Testis (tissue), 3 donors: ENCODE results near the gene MRPS27. TPM values are rescaled to one million over a fixed set of nuclear protein-coding genes. Genes with fewer than 3 reads are reported as not detected.

Experiments used
- DNase-seq: peaks from one replicate; pipeline ENCODE4 v3.0.0-alpha.2; 2019
- H3K27ac ChIP-seq, 2 donors: fragments of 200-600 bp; sonication (generic); one replicate each; pipeline ENCODE4 v1.5.1; 2019
- H3K27me3 ChIP-seq: fragments of 200-600 bp; sonication (generic); one replicate; pipeline ENCODE4 v1.5.1; 2019
- H3K36me3 ChIP-seq: fragments of 200-600 bp; sonication (generic); one replicate; pipeline ENCODE4 v1.5.1; 2017; ENCODE audit warnings: low read depth; ENCODE audit errors: missing control alignments
- H3K4me1 ChIP-seq: fragments of 200-600 bp; sonication (generic); one replicate; pipeline ENCODE4 v1.5.1; 2019
- H3K4me3 ChIP-seq, 2 donors: fragments of 200-600 bp; sonication (generic); one replicate each; pipeline ENCODE4 v1.5.1; 2017 to 2019
- H3K9me3 ChIP-seq: fragments of 200-600 bp; sonication (generic); one replicate; pipeline ENCODE4 v1.5.1; 2017
- CTCF ChIP-seq, 3 experiments: fragments of 450-650 bp in 2 of 3; fragments of 200-600 bp in 1 of 3; sonication (generic) in 1 of 3; IDR thresholded peaks; one replicate each; pipeline ENCODE4 v1.5.1; 2016 to 2019; ENCODE audit warnings: antibody characterized with exemption in 3 of 3, mild to moderate bottlenecking in 2 of 3, moderate library complexity in 1 of 3
- POLR2A ChIP-seq: fragments of 450-650 bp; IDR thresholded peaks from one replicate; pipeline ENCODE4 v1.6.1; 2017; ENCODE audit warnings: antibody characterized with exemption, mild to moderate bottlenecking, moderate library complexity
- WGBS, 2 donors: methylation state at CpG; one replicate each; pipeline ENCODE4 v1.1.5; 2018; 5-methylcytosine and 5-hydroxymethylcytosine counted together
- intact Hi-C: fragments of 100-400 bp; cut with DNase I; formaldehyde crosslinking; loops from one replicate; pipeline ENCODE4 v1.15.1; 2023; ENCODE audit warnings: low total_unique reads
- polyA plus RNA-seq: library from polyadenylated mRNA; stranded (reverse); fragments of 350-450 nt; fragmentation: Illumina TruSeq; extraction: RNeasy Lipid Tissue Mini Kit (QIAGEN cat#74804); gene quantifications from one replicate; pipeline ENCODE4 v1.2.3, GENCODE V29; 2014; ENCODE audit warnings: low read depth, low replicate concordance; ENCODE audit not compliant: insufficient read depth
- total RNA-seq, 2 donors: library from RNA; depleted of rRNA; stranded (reverse); fragments of >200 nt; gene quantifications; one replicate each; pipeline ENCODE4 v1.2.3, GENCODE V29; 2016

The MRPS27 gene
- total and polyA plus RNA-seq, 3 donors from 2014 or later, result 35.7 to 42.6 (median 41.6) TPM

DNA sequence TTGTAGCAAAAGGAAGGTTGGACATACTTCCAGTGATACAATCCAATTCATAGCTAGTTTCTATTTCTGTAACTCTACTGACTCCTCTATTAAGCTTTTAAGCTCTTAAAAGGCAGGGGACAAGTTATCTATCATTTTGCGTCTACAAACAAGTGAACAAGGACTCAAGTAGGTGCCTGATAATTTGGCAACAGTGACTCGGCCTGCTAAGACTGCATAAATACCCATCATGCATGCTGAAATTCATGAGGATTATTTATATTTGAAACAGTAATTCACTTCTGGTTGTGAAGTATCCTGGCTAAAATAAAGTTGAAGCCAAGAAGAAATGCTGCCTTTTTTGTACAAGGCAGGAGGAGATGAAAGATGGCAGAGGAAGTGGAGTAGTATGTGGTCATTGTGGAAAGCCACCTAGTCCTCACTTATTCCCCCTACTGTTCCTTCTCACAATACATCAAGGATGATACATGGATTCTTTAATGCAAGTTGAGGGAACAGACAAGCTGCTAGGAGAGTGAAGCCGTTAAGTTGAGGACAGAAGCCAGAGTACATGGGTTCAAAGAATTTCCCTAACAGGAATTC lies 74.0 kb downstream of the MRPS27 start:
- H3K4me1 ChIP-seq, result peaks cover 31% of the 10 kb centered on the region

DNA sequence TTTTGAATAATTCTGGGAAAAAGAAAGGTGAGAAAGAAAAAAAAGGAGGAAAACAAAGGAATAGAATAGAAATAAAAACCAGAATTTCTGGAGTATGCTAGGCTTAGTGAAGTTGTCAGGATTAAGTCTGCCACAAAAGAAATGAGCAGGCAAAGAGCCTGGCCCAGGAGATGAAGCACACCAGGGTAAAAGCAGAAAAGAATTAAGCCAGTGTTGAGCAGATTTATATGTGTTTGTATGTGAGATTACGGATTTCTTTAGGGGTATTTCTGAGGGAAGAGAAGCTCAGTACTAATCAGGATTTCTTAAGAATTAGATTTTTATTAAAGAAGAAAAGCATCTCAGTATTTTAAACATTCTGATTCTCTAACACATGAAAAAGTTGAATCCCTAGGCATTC lies 74.5 kb downstream of the MRPS27 start:
- H3K4me1 ChIP-seq, result peaks cover 31% of the 10 kb centered on the region

More for the DNA sequence above, 74.0 kb downstream of the MRPS27 start:
- Histone ChIP-seq H3K27me3 (no peaks in the 10 kb centered on the region), H3K4me3 (no peak overlapping the region), H3K27ac (peak overlapping the region; percentile 16 to 63), H3K9me3 (no peaks in the 10 kb centered on the region), H3K36me3 (no peaks in the 10 kb centered on the region)
- TF ChIP-seq CTCF (IDR thresholded peaks at IDR 0.05) (no peak), POLR2A (no peak)
- intact Hi-C loops, result no loop called here
- 43 to 45% methylated on average over 3 of the region's 3 CpGs for WGBS, 2 donors
- DNase-seq, result no peak

GRCh38 chr5:72244862-72245371 lies 75.1 kb downstream of the MRPS27 start:
- peaks cover 31% of the 10 kb centered on the region for H3K4me1 ChIP-seq
- DNase-seq, result peak; percentile 62
- peak in 2 of 3 experiments; percentile 9 to 15 for TF ChIP-seq CTCF (IDR thresholded peaks at IDR 0.05)
- TF ChIP-seq POLR2A, result no peak
- intact Hi-C loops, result no loop called here
- H3K36me3 ChIP-seq, result no peaks in the 10 kb centered on the region
- H3K27ac ChIP-seq, result peak overlapping the region; percentile 56 to 63
- no peaks in the 10 kb centered on the region for H3K27me3 ChIP-seq
- 51 to 66% methylated on average over 2 of the region's 2 CpGs for WGBS, 2 donors
- no peaks in the 10 kb centered on the region for H3K9me3 ChIP-seq
- H3K4me3 ChIP-seq, result no peak overlapping the region

More for the DNA sequence above, 74.5 kb downstream of the MRPS27 start:
- Histone ChIP-seq H3K27ac (peak overlapping the region; percentile 15 to 63), H3K27me3 (no peaks in the 10 kb centered on the region), H3K9me3 (no peaks in the 10 kb centered on the region), H3K36me3 (no peaks in the 10 kb centered on the region), H3K4me3 (no peak overlapping the region)
- intact Hi-C loops, result no loop called here
- DNase-seq, result no peak
- WGBS, 2 donors, result 75 to 76% methylated on average over 1 of the region's 1 CpG
- TF ChIP-seq CTCF (IDR thresholded peaks at IDR 0.05) (no peak), POLR2A (no peak)

DNA sequence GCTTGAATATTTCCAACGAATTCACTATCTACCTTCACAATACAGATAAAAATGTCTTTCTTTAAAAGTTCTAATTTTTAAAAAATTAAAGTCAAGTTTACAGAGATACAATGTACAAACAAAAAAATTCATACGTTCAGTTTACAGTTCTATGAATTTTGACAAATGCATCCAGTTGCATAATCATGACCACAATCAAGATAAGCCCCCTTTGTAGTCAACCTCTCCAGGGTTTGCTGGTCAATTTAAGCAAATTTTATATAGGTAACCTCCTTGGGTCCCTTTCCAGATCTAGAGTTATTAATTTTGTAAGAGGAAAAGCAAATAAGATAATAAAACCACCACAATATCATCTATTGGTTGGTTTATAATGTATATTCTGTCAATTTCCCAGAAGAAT lies 76.3 kb downstream of the MRPS27 start:
- 68 to 82% methylated on average over 2 of the region's 2 CpGs for WGBS, 2 donors
- Histone ChIP-seq H3K36me3 (no peaks in the 10 kb centered on the region), H3K4me3 (no peak overlapping the region), H3K4me1 (peaks cover 31% of the 10 kb centered on the region), H3K27me3 (no peaks in the 10 kb centered on the region), H3K27ac (peak overlapping the region in 1 of 2 donors; percentile 63), H3K9me3 (no peaks in the 10 kb centered on the region)
- intact Hi-C loops, result no loop called here
- no peak for TF ChIP-seq POLR2A
- no peak for TF ChIP-seq CTCF (IDR thresholded peaks at IDR 0.05)
- DNase-seq, result no peak
